Body of pancreas (tissue), 4 donors: ENCODE measurements around the gene ZFAND3.

ENCODE experiments used
- CTCF ChIP-seq, 7 experiments: fragments of 450-650 bp in 4 of 7; fragments of 200-600 bp in 3 of 7; sonication (generic) in 3 of 7; IDR thresholded peaks; one replicate each; pipeline ENCODE4 v1.5.1; 2016 to 2019; ENCODE audit warnings: antibody characterized with exemption in 7 of 7
- POLR2A ChIP-seq, 3 donors: fragments of 450-650 bp; IDR thresholded peaks; one replicate each; pipeline ENCODE4 v1.6.1; 2016; ENCODE audit warnings: antibody characterized with exemption in 3 of 3, mild to moderate bottlenecking in 2 of 3

- TF ChIP-seq CTCF (IDR thresholded peaks at IDR 0.05) (no peak), POLR2A (IDR thresholded peaks at IDR 0.05) (no peak)
These were observed 47.3 kb downstream of the ZFAND3 start for GRCh38 chr6:37866590-37867507.
